PC-3 (cell line): ENCODE results near the gene MBD1. TPM values are rescaled to one million over a fixed set of nuclear protein-coding genes. Genes with fewer than 3 reads are reported as not detected.

Source experiments
- ATAC-seq: fragments of 200-7000 bp; cut with Tn5 transposase; 2 replicates; pipeline ENCODE4 v1.9.1; 2020; ENCODE audit warnings: mild to moderate bottlenecking, moderate library complexity
- BruUV-seq: library from RNA; stranded (reverse); fragments of 400-500 nt; replicated peaks from 2 replicates; lab custom pipeline; 2021; lab: Mats Ljungman, UMichigan
- CTCF ChIA-PET: fragments of 300-600 bp; sonication (Branson Sonifier 250); formaldehyde crosslinking; loops from one replicate; lab custom pipeline; 2022; ENCODE audit warnings: antibody characterized with exemption; lab: Charles Lee
- POLR2A ChIA-PET: fragments of 300-600 bp; sonication (Branson Sonifier 250); formaldehyde crosslinking; loops from one replicate; lab custom pipeline; 2022; ENCODE audit warnings: antibody characterized with exemption; ENCODE audit not compliant: unreplicated experiment; lab: Charles Lee
- DNase-seq: peaks from one replicate; pipeline ENCODE4 v3.0.0-alpha.2; 2015
- H2AFZ ChIP-seq: fragments of 300-600 bp; sonication (generic); 2 replicates; pipeline ENCODE4 v1.6.0; 2016; ENCODE audit warnings: antibody characterized with exemption, low read length
- H3F3A ChIP-seq: fragments of 300-600 bp; sonication (generic); one replicate; pipeline ENCODE4 v1.6.0; 2017; ENCODE audit warnings: antibody characterized with exemption, low read length, control low read depth, mild to moderate bottlenecking; ENCODE audit not compliant: unreplicated experiment
- H3K27ac ChIP-seq: fragments of 300-600 bp; sonication (generic); 2 replicates; pipeline ENCODE4 v1.5.1; 2016; ENCODE audit warnings: mild to moderate bottlenecking, low read length
- H3K27me3 ChIP-seq: fragments of 300-600 bp; sonication (generic); 2 replicates; pipeline ENCODE4 v1.6.1; 2016; ENCODE audit warnings: low read length, mixed read lengths
- H3K36me3 ChIP-seq: fragments of 300-600 bp; sonication (generic); 2 replicates; pipeline ENCODE4 v1.6.1; 2016; ENCODE audit warnings: low read depth, mixed run types, low read length, mixed read lengths
- H3K4me1 ChIP-seq: fragments of 300-600 bp; sonication (generic); 2 replicates; pipeline ENCODE4 v1.5.1; 2016; ENCODE audit warnings: low read length; ENCODE audit not compliant: insufficient read depth
- H3K4me2 ChIP-seq: fragments of 300-600 bp; sonication (generic); 2 replicates; pipeline ENCODE4 v1.6.0; 2016; ENCODE audit warnings: low read length
- H3K4me3 ChIP-seq: fragments of 300-600 bp; sonication (generic); 2 replicates; pipeline ENCODE4 v1.5.1; 2016; ENCODE audit warnings: mild to moderate bottlenecking, low read length, mixed read lengths
- H3K79me2 ChIP-seq: fragments of 300-600 bp; sonication (generic); 2 replicates; pipeline ENCODE4 v1.6.1; 2017; ENCODE audit warnings: low read length, mixed read lengths
- H3K9ac ChIP-seq: fragments of 300-600 bp; sonication (generic); 2 replicates; pipeline ENCODE4 v1.6.0; 2016; ENCODE audit warnings: mild to moderate bottlenecking, low read length
- H3K9me2 ChIP-seq: fragments of 300-600 bp; sonication (generic); replicated peaks from 2 replicates; pipeline ENCODE4 v1.6.1; 2016; ENCODE audit warnings: mixed run types, low read length, mixed read lengths
- H3K9me3 ChIP-seq: fragments of 300-600 bp; sonication (generic); 2 replicates; pipeline ENCODE4 v1.6.1; 2016; ENCODE audit warnings: low read length, mixed read lengths
- H4K20me1 ChIP-seq: fragments of 300-600 bp; sonication (generic); 2 replicates; pipeline ENCODE4 v1.6.1; 2016; ENCODE audit warnings: low read length, mixed read lengths
- EZH2 ChIP-seq: fragments of 300-600 bp; sonication (generic); IDR thresholded peaks from one replicate; pipeline ENCODE4 v1.6.1; 2017; ENCODE audit warnings: antibody characterized with exemption, mild to moderate bottlenecking, low read length; ENCODE audit not compliant: unreplicated experiment
- EZH2phosphoT487 ChIP-seq: fragments of 300-600 bp; sonication (generic); IDR thresholded peaks from 2 replicates; pipeline ENCODE4 v1.6.1; 2018; ENCODE audit warnings: mild to moderate bottlenecking, antibody characterized with exemption, low read length, borderline replicate concordance
- intact Hi-C: fragments of 100-400 bp; cut with micrococcal nuclease; formaldehyde crosslinking; loops from 2 replicates; pipeline ENCODE4 v1.9.0; 2023
- total RNA-seq: library from RNA; depleted of rRNA; stranded (reverse); fragments of >200 nt; gene quantifications from 2 replicates; pipeline ENCODE4 v1.2.3, GENCODE V29; 2014
- TF ChIP-seq, protein P1 (sequence below): fragments of 300-600 bp; sonication (generic); conservative IDR thresholded peaks from 2 replicates; pipeline ENCODE4 v1.5.1; 2017; ENCODE audit warnings: antibody characterized with exemption, low read depth, mild to moderate bottlenecking, low read length

Gene MBD1
- total RNA-seq, 1 experiment from 2014 or later: 30.2 TPM

DNA sequence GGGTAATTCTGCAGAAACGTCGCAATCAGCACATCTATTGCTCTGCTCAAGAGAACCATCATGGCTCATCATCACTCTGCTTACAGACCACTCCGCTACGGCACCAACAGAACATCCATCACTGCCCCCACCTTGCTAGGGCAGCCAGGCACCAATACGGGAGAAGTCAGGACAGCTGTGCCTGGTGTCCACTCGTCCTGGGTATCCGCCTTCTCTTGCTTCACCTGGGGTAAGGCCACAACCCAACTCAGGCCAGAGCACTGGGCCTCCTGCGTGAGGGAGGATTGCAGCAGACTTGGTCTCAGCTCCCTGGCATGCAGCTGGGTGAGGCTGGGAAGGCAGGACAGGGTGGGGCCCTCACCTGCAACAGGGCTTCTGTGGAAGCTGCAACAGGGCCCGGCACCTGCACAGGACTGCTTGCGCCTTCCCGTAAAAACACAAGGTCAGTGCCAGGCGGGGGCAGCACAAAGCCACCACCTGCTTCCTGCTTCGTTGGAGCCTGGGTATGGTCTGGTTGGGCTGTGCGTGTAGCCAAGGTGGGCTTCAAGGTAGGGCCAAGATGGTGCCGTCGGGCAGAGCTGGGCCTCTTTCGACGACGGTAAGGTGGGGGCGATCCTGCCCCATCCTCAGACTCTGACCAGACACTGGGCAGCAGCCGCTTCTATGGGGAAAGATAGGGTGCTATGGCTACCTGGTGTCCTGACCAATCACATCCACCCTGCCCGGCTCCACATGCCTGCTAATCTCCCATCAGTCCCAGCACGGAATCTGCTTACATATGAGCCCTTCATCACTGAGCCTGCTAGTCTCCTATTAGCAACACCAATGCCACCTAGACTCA, 7.9 kb downstream of the MBD1 start:
- Histone ChIP-seq H3F3A (no peaks in the 10 kb centered on the region), H3K27ac (no peak overlapping the region), H3K9me2 (no peaks in the 10 kb centered on the region), H3K27me3 (no peaks in the 10 kb centered on the region), H3K4me3 (no peak overlapping the region), H2AFZ (no peak overlapping the region), H3K9me3 (no peaks in the 10 kb centered on the region), H3K36me3 (no peaks in the 10 kb centered on the region; the same call in 1 of the 2 replicates), H3K79me2 (no peaks in the 10 kb centered on the region), H4K20me1 (no peaks in the 10 kb centered on the region), H3K4me1 (no peaks in the 10 kb centered on the region), H3K9ac (no peak overlapping the region), H3K4me2 (no peak overlapping the region)
- TF ChIP-seq, protein P1, sequence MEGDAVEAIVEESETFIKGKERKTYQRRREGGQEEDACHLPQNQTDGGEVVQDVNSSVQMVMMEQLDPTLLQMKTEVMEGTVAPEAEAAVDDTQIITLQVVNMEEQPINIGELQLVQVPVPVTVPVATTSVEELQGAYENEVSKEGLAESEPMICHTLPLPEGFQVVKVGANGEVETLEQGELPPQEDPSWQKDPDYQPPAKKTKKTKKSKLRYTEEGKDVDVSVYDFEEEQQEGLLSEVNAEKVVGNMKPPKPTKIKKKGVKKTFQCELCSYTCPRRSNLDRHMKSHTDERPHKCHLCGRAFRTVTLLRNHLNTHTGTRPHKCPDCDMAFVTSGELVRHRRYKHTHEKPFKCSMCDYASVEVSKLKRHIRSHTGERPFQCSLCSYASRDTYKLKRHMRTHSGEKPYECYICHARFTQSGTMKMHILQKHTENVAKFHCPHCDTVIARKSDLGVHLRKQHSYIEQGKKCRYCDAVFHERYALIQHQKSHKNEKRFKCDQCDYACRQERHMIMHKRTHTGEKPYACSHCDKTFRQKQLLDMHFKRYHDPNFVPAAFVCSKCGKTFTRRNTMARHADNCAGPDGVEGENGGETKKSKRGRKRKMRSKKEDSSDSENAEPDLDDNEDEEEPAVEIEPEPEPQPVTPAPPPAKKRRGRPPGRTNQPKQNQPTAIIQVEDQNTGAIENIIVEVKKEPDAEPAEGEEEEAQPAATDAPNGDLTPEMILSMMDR: no peak
- no peak for TF ChIP-seq EZH2
- TF ChIP-seq EZH2phosphoT487: no peak
- ATAC-seq (no peak), DNase-seq (no peak)
- no TSS peak for BruUV-seq
- POLR2A ChIA-PET: no interaction called here
- CTCF ChIA-PET: no interaction called here
- intact Hi-C loops: no loop called here

DNA sequence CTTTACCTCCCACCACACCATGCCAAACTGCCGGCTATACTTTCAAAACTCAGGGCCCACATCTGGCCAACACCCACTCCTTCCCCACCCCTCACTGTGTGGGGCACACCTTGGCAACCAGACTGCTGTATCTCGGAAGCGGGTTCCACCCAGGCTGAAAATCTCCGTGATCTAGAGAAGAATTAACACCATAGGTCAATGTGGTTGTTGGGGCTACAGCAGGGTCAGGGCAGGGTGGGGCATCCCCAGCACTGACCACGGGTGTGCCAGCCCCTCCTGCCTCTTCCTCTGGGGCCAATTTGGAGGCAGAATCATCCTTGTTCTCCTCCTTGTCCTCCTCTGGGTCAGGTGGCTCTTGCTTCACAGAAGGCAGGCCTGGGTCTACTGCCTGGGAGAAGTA, 8.8 kb downstream of the MBD1 start:
- TF ChIP-seq, protein P1: no peak
- TF ChIP-seq EZH2: no peak
- no peak for TF ChIP-seq EZH2phosphoT487
- DNase-seq (no peak), ATAC-seq (no peak)
- Histone ChIP-seq H3K27me3 (no peaks in the 10 kb centered on the region), H3K9ac (no peak overlapping the region), H3K27ac (no peak overlapping the region), H3K4me1 (no peaks in the 10 kb centered on the region), H3K9me3 (no peaks in the 10 kb centered on the region), H3F3A (no peaks in the 10 kb centered on the region), H3K79me2 (no peaks in the 10 kb centered on the region), H4K20me1 (no peaks in the 10 kb centered on the region), H3K36me3 (no peaks in the 10 kb centered on the region; the same call in 1 of the 2 replicates), H2AFZ (no peak overlapping the region), H3K4me3 (no peak overlapping the region), H3K9me2 (no peaks in the 10 kb centered on the region), H3K4me2 (no peak overlapping the region)
- ChIA-PET POLR2A (no interaction called here), CTCF (no interaction called here)
- BruUV-seq: no TSS peak
- intact Hi-C loops: no loop called here
